ENCODE results near the gene SHF.

Gene SHF

GRCh38 chr15:45169608-45170480, 17.9 kb downstream of the SHF start:
- no peak for DNase-seq

GRCh38 chr15:45168751-45169551, 18.8 kb downstream of the SHF start:
- DNase-seq, result peak; percentile 81

GRCh38 chr15:45168286-45168685, 19.5 kb downstream of the SHF start:
- peak; percentile 27 for DNase-seq

GRCh38 chr15:45167631-45168205, 20.0 kb downstream of the SHF start:
- DNase-seq, result no peak

- peak; percentile 91 for DNase-seq
Measured at GRCh38 chr15:45166834-45167630, 20.7 kb downstream of the SHF start.

- DNase-seq, result no peak
Measured at GRCh38 chr15:45165536-45165935, 22.2 kb downstream of the SHF start.

GRCh38 chr15:45164914-45165313, 22.9 kb downstream of the SHF start:
- DNase-seq, result no peak

GRCh38 chr15:45163508-45163856, 24.3 kb downstream of the SHF start:
- DNase-seq, result no peak

GRCh38 chr15:45162771-45163507, 24.8 kb downstream of the SHF start:
- peak; percentile 80 for DNase-seq

- DNase-seq, result no peak
Measured at GRCh38 chr15:45161666-45162065, 26.1 kb downstream of the SHF start.

GRCh38 chr15:45157974-45158373, 29.8 kb downstream of the SHF start:
- DNase-seq, result no peak

- DNase-seq, result no peak
Measured at GRCh38 chr15:45156744-45157455, 30.9 kb downstream of the SHF start.

- no peak for DNase-seq
Measured at GRCh38 chr15:45155739-45156138, 32.0 kb downstream of the SHF start.

GRCh38 chr15:45151998-45152828, 35.6 kb downstream of the SHF start:
- DNase-seq, result no peak

- DNase-seq, result no peak
Measured at GRCh38 chr15:45150997-45151396, 36.8 kb downstream of the SHF start.

- DNase-seq, result no peak
Measured at GRCh38 chr15:45150481-45150880, 37.3 kb downstream of the SHF start.

GRCh38 chr15:45149060-45149459, 38.7 kb downstream of the SHF start:
- DNase-seq, result no peak

GRCh38 chr15:45148076-45149059, 39.4 kb downstream of the SHF start:
- no peak for DNase-seq

- no peak for DNase-seq
Measured at GRCh38 chr15:45147606-45148005, 40.2 kb downstream of the SHF start.
